Osteoblast (primary cell): ENCODE results near the gene SPOPL. TPM values are rescaled to one million over a fixed set of nuclear protein-coding genes. Genes with fewer than 3 reads are reported as not detected.

Source experiments
- DNase-seq: peaks from one replicate; pipeline ENCODE4 v3.0.0; 2011; ENCODE audit warnings: low spot score, mixed read lengths; ENCODE audit not compliant: insufficient read length; ENCODE audit errors: missing footprints
- H2AFZ ChIP-seq: 2 replicates; pipeline ENCODE4 v1.6.0; 2011; ENCODE audit warnings: mild to moderate bottlenecking, low read length
- H3K27ac ChIP-seq: 2 replicates; pipeline ENCODE4 v1.5.1; 2011; ENCODE audit warnings: mild to moderate bottlenecking, low read depth, low read length, moderate library complexity
- H3K27me3 ChIP-seq: 2 replicates; pipeline ENCODE4 v1.6.0; 2012; ENCODE audit warnings: mild to moderate bottlenecking, control low read depth, inconsistent platforms, low read length, moderate library complexity; ENCODE audit not compliant: insufficient read depth
- H3K36me3 ChIP-seq: 2 replicates; pipeline ENCODE4 v1.5.1; 2011; ENCODE audit warnings: mild to moderate bottlenecking, low read length, control low read depth, moderate library complexity; ENCODE audit not compliant: insufficient read depth
- H3K4me1 ChIP-seq: 2 replicates; pipeline ENCODE4 v1.5.1; 2011; ENCODE audit warnings: mild to moderate bottlenecking, low read length, control low read depth, moderate library complexity; ENCODE audit not compliant: insufficient read depth
- H3K4me2 ChIP-seq: 2 replicates; pipeline ENCODE4 v1.6.0; 2011; ENCODE audit warnings: mild to moderate bottlenecking, low read length; ENCODE audit not compliant: insufficient read depth
- H3K4me3 ChIP-seq: fragments of 200-600 bp; sonication (generic); 3 replicates; pipeline ENCODE4 v1.5.1; 2012; ENCODE audit warnings: mild to moderate bottlenecking, low read length, inconsistent platforms; ENCODE audit not compliant: insufficient read depth
- H3K79me2 ChIP-seq: 2 replicates; pipeline ENCODE4 v1.6.0; 2012; ENCODE audit warnings: mild to moderate bottlenecking, low read length, control low read depth, inconsistent platforms; ENCODE audit not compliant: insufficient read depth
- H3K9me3 ChIP-seq: 2 replicates; pipeline ENCODE4 v1.5.1; 2011; ENCODE audit warnings: low read depth, low read length, control low read depth
- H4K20me1 ChIP-seq: 2 replicates; pipeline ENCODE4 v1.6.0; 2012; ENCODE audit warnings: mild to moderate bottlenecking, low read length, control low read depth; ENCODE audit not compliant: insufficient read depth
- total RNA-seq: library from RNA; depleted of rRNA; stranded (reverse); fragments of >200 nt; gene quantifications from 2 replicates; pipeline ENCODE4 v1.2.3, GENCODE V29; 2012
- TF ChIP-seq, protein P1 (sequence below): IDR thresholded peaks from 2 replicates; pipeline ENCODE4 v1.5.1; 2011; ENCODE audit warnings: mild to moderate bottlenecking, low read depth, low read length, moderate library complexity; ENCODE audit errors: extremely low read depth

SPOPL gene
- total RNA-seq, 1 donor: 23.5 TPM

DNA sequence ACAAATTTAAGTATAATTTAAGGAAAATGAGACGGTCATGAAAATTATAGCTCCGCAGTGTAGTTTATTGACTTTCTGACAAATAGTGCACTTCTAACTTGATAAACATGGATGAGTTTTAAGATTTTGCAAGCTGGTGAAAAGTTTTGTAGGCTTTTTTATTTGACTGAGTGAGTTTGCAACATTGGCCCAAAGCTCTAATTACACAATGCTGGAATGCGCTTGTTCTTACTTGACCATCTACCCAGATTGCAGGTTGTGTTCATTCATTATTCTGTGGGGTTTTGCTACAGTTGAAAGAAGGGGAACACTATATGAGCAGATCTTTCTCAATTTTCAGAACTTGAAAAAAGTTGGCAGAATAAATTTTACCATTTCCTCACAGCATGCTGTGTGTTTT, 13.5 kb downstream of the SPOPL start:
- H3K27me3 ChIP-seq: no peaks in the 10 kb centered on the region
- no peak overlapping the region for H3K4me2 ChIP-seq
- H3K36me3 ChIP-seq: no peaks in the 10 kb centered on the region
- H3K4me3 ChIP-seq: no peak overlapping the region
- no peak overlapping the region for H2AFZ ChIP-seq
- TF ChIP-seq, protein P1, sequence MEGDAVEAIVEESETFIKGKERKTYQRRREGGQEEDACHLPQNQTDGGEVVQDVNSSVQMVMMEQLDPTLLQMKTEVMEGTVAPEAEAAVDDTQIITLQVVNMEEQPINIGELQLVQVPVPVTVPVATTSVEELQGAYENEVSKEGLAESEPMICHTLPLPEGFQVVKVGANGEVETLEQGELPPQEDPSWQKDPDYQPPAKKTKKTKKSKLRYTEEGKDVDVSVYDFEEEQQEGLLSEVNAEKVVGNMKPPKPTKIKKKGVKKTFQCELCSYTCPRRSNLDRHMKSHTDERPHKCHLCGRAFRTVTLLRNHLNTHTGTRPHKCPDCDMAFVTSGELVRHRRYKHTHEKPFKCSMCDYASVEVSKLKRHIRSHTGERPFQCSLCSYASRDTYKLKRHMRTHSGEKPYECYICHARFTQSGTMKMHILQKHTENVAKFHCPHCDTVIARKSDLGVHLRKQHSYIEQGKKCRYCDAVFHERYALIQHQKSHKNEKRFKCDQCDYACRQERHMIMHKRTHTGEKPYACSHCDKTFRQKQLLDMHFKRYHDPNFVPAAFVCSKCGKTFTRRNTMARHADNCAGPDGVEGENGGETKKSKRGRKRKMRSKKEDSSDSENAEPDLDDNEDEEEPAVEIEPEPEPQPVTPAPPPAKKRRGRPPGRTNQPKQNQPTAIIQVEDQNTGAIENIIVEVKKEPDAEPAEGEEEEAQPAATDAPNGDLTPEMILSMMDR: no peak
- H3K9me3 ChIP-seq: no peaks in the 10 kb centered on the region
- H3K27ac ChIP-seq: no peak overlapping the region
- H3K4me1 ChIP-seq: peaks cover 8% of the 10 kb centered on the region
- H3K79me2 ChIP-seq: peaks cover 83% of the 10 kb centered on the region
- H4K20me1 ChIP-seq: peaks cover 46% of the 10 kb centered on the region
- DNase-seq: no peak

DNA sequence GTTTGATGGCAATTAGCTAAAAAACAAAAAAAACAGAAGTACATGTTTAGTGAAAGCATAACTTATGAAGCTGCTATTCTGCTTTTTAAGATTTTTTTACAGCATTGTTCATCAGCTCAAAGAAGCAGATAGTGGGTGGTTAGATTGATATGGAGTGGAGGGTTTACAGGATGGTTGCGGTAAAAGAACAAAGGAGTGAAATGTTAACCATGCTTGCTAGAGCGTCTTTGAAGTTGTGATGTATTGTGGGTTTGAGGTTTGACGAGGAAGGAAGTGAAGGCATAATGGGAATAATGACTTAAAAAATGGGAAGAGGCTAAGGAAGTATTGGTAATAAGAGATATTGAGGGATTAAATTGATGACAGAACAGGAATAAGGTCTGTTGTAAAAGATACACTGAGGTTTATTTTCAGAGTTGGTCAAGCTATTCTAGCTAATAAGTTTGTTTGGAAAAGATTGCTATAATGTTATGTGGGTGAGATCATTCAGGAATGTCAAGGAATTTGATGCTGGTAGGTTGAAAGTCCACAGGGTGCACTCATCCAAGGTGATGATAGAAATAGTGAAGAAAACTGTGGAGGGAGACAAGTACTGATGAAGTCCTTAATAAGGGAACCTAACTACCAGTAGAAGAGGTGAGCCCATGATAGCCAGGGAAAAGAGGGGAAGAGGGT, 14.6 kb downstream of the SPOPL start:
- H3K79me2 ChIP-seq: peaks cover 83% of the 10 kb centered on the region
- no peaks in the 10 kb centered on the region for H3K27me3 ChIP-seq
- peaks cover 8% of the 10 kb centered on the region for H3K4me1 ChIP-seq
- no peak overlapping the region for H3K27ac ChIP-seq
- H3K4me3 ChIP-seq: no peak overlapping the region
- TF ChIP-seq, protein P1: no peak
- no peaks in the 10 kb centered on the region for H3K9me3 ChIP-seq
- H3K36me3 ChIP-seq: no peaks in the 10 kb centered on the region
- H4K20me1 ChIP-seq: peaks cover 41% of the 10 kb centered on the region
- DNase-seq: no peak
- no peak overlapping the region for H3K4me2 ChIP-seq
- H2AFZ ChIP-seq: no peak overlapping the region

DNA sequence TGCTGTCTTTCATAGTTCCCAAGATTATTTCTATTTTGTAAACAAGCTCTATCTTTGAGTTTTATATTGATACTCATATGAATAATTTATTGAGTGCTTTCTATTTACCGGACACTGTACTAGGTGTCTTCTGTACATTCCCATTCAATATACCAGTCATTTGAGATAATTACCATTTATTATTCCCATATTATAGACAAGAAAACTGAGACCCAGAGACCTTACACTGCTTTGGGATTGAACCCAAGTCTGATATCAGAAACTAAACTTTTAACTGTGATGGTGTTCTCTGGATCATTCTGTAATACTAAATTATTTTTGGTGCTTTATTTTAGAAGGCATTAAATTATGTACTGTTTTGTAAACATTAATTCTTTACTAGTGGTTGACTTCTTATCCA, 17.3 kb downstream of the SPOPL start:
- no peaks in the 10 kb centered on the region for H3K27me3 ChIP-seq
- H4K20me1 ChIP-seq: peaks cover 40% of the 10 kb centered on the region

DNA sequence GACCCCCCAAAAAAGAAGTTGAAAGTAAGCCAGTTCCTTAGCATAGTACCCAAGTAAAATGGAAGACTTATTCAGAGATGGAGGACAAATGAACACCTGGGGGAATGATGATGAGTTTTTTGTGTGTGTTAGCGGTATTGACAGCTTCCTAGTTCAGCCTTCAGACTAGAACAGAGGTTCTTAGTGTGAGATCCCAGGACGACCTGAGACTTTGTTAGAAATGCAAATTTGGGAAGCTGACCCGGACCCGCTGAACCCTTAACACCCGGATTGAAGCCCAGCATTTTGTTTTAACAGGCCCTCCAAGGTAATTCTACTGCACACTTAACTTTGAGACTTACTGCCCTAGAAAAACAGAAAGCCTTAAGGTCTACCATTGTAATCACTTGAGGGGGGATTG, 20.3 kb downstream of the SPOPL start:
- DNase-seq: no peak
- Histone ChIP-seq H3K9me3 (no peaks in the 10 kb centered on the region), H3K27ac (no peak overlapping the region), H3K79me2 (peaks cover 47% of the 10 kb centered on the region), H3K4me2 (no peak overlapping the region), H3K4me1 (no peaks in the 10 kb centered on the region), H3K4me3 (no peak overlapping the region), H2AFZ (no peak overlapping the region), H4K20me1 (peaks cover 19% of the 10 kb centered on the region), H3K27me3 (no peaks in the 10 kb centered on the region), H3K36me3 (no peaks in the 10 kb centered on the region)
- TF ChIP-seq, protein P1: no peak

More for the DNA sequence above, 17.3 kb downstream of the SPOPL start:
- Histone ChIP-seq H3K4me1 (peaks cover 8% of the 10 kb centered on the region), H3K4me3 (no peak overlapping the region), H3K27ac (no peak overlapping the region), H3K79me2 (peaks cover 69% of the 10 kb centered on the region), H3K9me3 (no peaks in the 10 kb centered on the region), H3K4me2 (no peak overlapping the region), H2AFZ (no peak overlapping the region), H3K36me3 (no peaks in the 10 kb centered on the region)
- no peak for DNase-seq
- TF ChIP-seq, protein P1: no peak
